Subcutaneous abdominal adipose tissue (tissue), 5 donors: ENCODE data around the gene ACSL6.

Experiments used
- H3K27ac ChIP-seq: one replicate; pipeline ENCODE4 v1.7.0; 2013; ENCODE audit warnings: low read depth, mild to moderate bottlenecking, inconsistent platforms, low read length, moderate library complexity
- H3K27me3 ChIP-seq, 5 donors: one replicate each; pipeline ENCODE4 v1.7.0; 2013; ENCODE audit warnings: low read length in 5 of 5, inconsistent platforms in 1 of 5; ENCODE audit not compliant: control insufficient read depth in 5 of 5, insufficient read depth in 4 of 5
- H3K36me3 ChIP-seq, 5 donors: one replicate each; pipeline ENCODE4 v1.7.0; 2013; ENCODE audit warnings: low read length in 5 of 5; ENCODE audit not compliant: control insufficient read depth in 5 of 5, insufficient read depth in 5 of 5
- H3K4me1 ChIP-seq, 5 donors: one replicate each; pipeline ENCODE4 v1.7.0; 2013; ENCODE audit warnings: low read length in 5 of 5, mild to moderate bottlenecking in 3 of 5, moderate library complexity in 1 of 5; ENCODE audit not compliant: control insufficient read depth in 5 of 5, insufficient read depth in 5 of 5
- H3K4me3 ChIP-seq, 5 donors: one replicate each; pipeline ENCODE4 v1.7.0; 2013; ENCODE audit warnings: low read length in 5 of 5, low read depth in 1 of 5
- H3K9ac ChIP-seq, 5 donors: one replicate each; pipeline ENCODE4 v1.7.0; 2013; ENCODE audit warnings: low read length in 5 of 5, mild to moderate bottlenecking in 4 of 5, moderate library complexity in 3 of 5
- H3K9me3 ChIP-seq, 5 donors: one replicate each; pipeline ENCODE4 v1.7.0; 2013; ENCODE audit warnings: low read length in 5 of 5; ENCODE audit not compliant: control insufficient read depth in 5 of 5
- donor health status: healthy.
- donor health status: healthy.
- donor health status: healthy.
- donor health status: healthy.
- donor health status: healthy.

ACSL6 gene

GRCh38 chr5:132055441-132055807 lies 44.0 kb upstream of the ACSL6 start:
- no peak overlapping the region for H3K9ac ChIP-seq
- no peak overlapping the region for H3K4me3 ChIP-seq
- no peaks in the 10 kb centered on the region for H3K4me1 ChIP-seq
- no peaks in the 10 kb centered on the region for H3K36me3 ChIP-seq
- no peaks in the 10 kb centered on the region for H3K9me3 ChIP-seq
- H3K27me3 ChIP-seq = no peaks in the 10 kb centered on the region
- H3K27ac ChIP-seq = no peak overlapping the region

GRCh38 chr5:132054697-132055440 lies 43.4 kb upstream of the ACSL6 start:
- no peaks in the 10 kb centered on the region for H3K36me3 ChIP-seq
- H3K4me1 ChIP-seq = no peaks in the 10 kb centered on the region
- H3K27ac ChIP-seq = no peak overlapping the region
- H3K9ac ChIP-seq = no peak overlapping the region
- H3K27me3 ChIP-seq = no peaks in the 10 kb centered on the region
- H3K9me3 ChIP-seq = no peaks in the 10 kb centered on the region
- H3K4me3 ChIP-seq = no peak overlapping the region

- no peak overlapping the region for H3K4me3 ChIP-seq
- no peak overlapping the region for H3K9ac ChIP-seq
- no peaks in the 10 kb centered on the region for H3K9me3 ChIP-seq
- H3K4me1 ChIP-seq = no peaks in the 10 kb centered on the region
- H3K36me3 ChIP-seq = no peaks in the 10 kb centered on the region
- no peaks in the 10 kb centered on the region for H3K27me3 ChIP-seq
- no peak overlapping the region for H3K27ac ChIP-seq
These were observed 42.7 kb upstream of the ACSL6 start for GRCh38 chr5:132054031-132054696.

- Histone ChIP-seq H3K4me1 (no peaks in the 10 kb centered on the region), H3K9ac (no peak overlapping the region), H3K9me3 (no peaks in the 10 kb centered on the region), H3K4me3 (no peak overlapping the region), H3K27me3 (no peaks in the 10 kb centered on the region), H3K36me3 (no peaks in the 10 kb centered on the region), H3K27ac (no peak overlapping the region)
These were observed 42.0 kb upstream of the ACSL6 start for GRCh38 chr5:132053483-132053882.

- H3K9me3 ChIP-seq = no peaks in the 10 kb centered on the region
These were observed 41.1 kb upstream of the ACSL6 start for GRCh38 chr5:132052520-132052919.

DNA sequence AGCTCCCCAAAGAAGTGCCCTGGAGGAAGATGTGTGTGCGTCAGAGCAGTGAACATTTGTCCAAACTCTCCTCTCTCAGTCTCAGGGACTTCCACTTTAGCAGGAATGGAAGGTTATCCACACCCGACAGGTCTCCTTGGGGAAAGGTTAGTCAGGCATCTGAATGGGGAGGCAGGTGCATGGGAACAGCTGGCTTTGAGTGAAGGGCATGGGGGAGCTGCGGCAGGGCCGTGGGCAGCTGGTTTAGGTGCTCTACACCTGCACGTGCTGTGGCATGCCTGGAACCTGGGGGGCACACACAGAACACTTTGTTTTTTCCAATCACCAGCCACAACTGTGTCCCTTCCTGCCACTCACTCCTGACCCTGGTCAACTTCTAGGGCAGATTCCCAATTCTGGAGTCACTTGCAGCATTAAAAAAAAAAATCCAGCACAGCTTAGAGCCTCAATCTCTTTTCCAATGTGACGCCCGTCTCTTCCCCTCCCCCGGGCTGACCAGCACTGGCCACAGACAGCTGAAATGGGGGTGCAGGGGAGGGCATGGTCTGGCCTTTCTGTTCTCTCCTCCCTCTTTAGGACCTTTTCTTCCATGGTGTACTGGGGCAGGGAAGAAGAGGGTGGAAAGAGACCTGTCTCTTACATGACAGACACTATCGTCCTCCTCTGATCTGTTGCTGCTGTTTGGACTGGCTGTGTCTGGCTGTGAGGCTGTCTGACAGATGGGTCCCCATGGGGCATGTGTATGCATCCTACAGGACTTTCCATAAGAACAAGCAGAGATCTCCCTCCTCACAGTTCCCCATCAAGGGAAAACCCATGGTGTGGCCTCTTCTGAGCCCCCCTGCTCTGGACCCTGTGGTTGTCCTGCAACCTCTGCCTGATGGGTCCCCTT lies 39.4 kb upstream of the ACSL6 start:
- Histone ChIP-seq H3K4me3 (no peak overlapping the region), H3K9ac (no peak overlapping the region), H3K27me3 (no peaks in the 10 kb centered on the region), H3K27ac (no peak overlapping the region), H3K4me1 (no peaks in the 10 kb centered on the region), H3K36me3 (no peaks in the 10 kb centered on the region), H3K9me3 (no peaks in the 10 kb centered on the region)

More at GRCh38 chr5:132052520-132052919, 41.1 kb upstream of the ACSL6 start:
- H3K4me3 ChIP-seq = no peak overlapping the region
- no peak overlapping the region for H3K9ac ChIP-seq
- H3K4me1 ChIP-seq = no peaks in the 10 kb centered on the region
- H3K27ac ChIP-seq = no peak overlapping the region
- H3K27me3 ChIP-seq = no peaks in the 10 kb centered on the region
- H3K36me3 ChIP-seq = no peaks in the 10 kb centered on the region

- Histone ChIP-seq H3K27ac (no peak overlapping the region), H3K4me1 (no peaks in the 10 kb centered on the region), H3K4me3 (no peak overlapping the region), H3K9ac (no peak overlapping the region), H3K27me3 (no peaks in the 10 kb centered on the region), H3K9me3 (no peaks in the 10 kb centered on the region), H3K36me3 (no peaks in the 10 kb centered on the region)
These were observed 38.7 kb upstream of the ACSL6 start for GRCh38 chr5:132050136-132050535.

GRCh38 chr5:132049559-132049958 lies 38.1 kb upstream of the ACSL6 start:
- H3K27me3 ChIP-seq = no peaks in the 10 kb centered on the region
- H3K27ac ChIP-seq = no peak overlapping the region
- H3K4me1 ChIP-seq = no peaks in the 10 kb centered on the region
- H3K9me3 ChIP-seq = no peaks in the 10 kb centered on the region
- no peak overlapping the region for H3K4me3 ChIP-seq
- no peaks in the 10 kb centered on the region for H3K36me3 ChIP-seq
- no peak overlapping the region for H3K9ac ChIP-seq

- no peaks in the 10 kb centered on the region for H3K9me3 ChIP-seq
- H3K27me3 ChIP-seq = no peaks in the 10 kb centered on the region
- H3K4me1 ChIP-seq = no peaks in the 10 kb centered on the region
- H3K36me3 ChIP-seq = no peaks in the 10 kb centered on the region
- no peak overlapping the region for H3K4me3 ChIP-seq
- no peak overlapping the region for H3K27ac ChIP-seq
- no peak overlapping the region for H3K9ac ChIP-seq
These were observed 37.6 kb upstream of the ACSL6 start for GRCh38 chr5:132049093-132049492.

- H3K9me3 ChIP-seq = no peaks in the 10 kb centered on the region
- no peaks in the 10 kb centered on the region for H3K4me1 ChIP-seq
- no peak overlapping the region for H3K9ac ChIP-seq
- peaks cover 0 to 6% (median 2%) of the 10 kb centered on the region in 5 donors for H3K27me3 ChIP-seq
- no peak overlapping the region for H3K4me3 ChIP-seq
- no peak overlapping the region for H3K27ac ChIP-seq
- H3K36me3 ChIP-seq = no peaks in the 10 kb centered on the region
These were observed 35.4 kb upstream of the ACSL6 start for GRCh38 chr5:132046880-132047299.
